WTC11 (cell line): Measurements from ENCODE around the gene RDH8. TPM values are rescaled to one million over a fixed set of nuclear protein-coding genes. Genes with fewer than 3 reads are reported as not detected.

ENCODE experiments used
- ATAC-seq: fragments of 200-7000 bp; cut with Tn5 transposase; 2 replicates; pipeline ENCODE4 v1.10.0; 2021; ENCODE audit warnings: mild to moderate bottlenecking, moderate library complexity
- CTCF ChIA-PET: fragments of 300-600 bp; sonication (Branson Sonifier 250); formaldehyde crosslinking; loops from one replicate; lab custom pipeline; 2021; ENCODE audit warnings: antibody characterized with exemption; lab: Charles Lee
- POLR2A ChIA-PET: fragments of 350-600 bp; sonication (Branson Sonifier 250); formaldehyde crosslinking; loops from one replicate; lab custom pipeline; 2021; ENCODE audit warnings: antibody characterized with exemption; lab: Charles Lee
- DNase-seq: peaks from one replicate; pipeline ENCODE4 v3.0.0; 2021; ENCODE audit warnings: low spot score
- H3K27ac Mint-ChIP-seq: 2 replicates; pipeline ENCODE4 v1.8.0; 2021; ENCODE audit warnings: mixed read lengths
- H3K27me3 Mint-ChIP-seq: 2 replicates; pipeline ENCODE4 v1.8.0; 2021; ENCODE audit warnings: low read depth, mild to moderate bottlenecking, moderate library complexity, mixed read lengths
- H3K36me3 Mint-ChIP-seq: 2 replicates; pipeline ENCODE4 v1.8.0; 2021; ENCODE audit warnings: mixed read lengths
- H3K4me1 Mint-ChIP-seq: 2 replicates; pipeline ENCODE4 v1.8.0; 2022; ENCODE audit warnings: mixed read lengths
- H3K4me3 Mint-ChIP-seq: 2 replicates; pipeline ENCODE4 v1.8.0; 2021; ENCODE audit warnings: mild to moderate bottlenecking, moderate library complexity, mixed read lengths
- H3K9me3 Mint-ChIP-seq: 2 replicates; pipeline ENCODE4 v1.8.0; 2021; ENCODE audit warnings: mixed read lengths
- CBFB ChIP-seq: sonication (generic); formaldehyde crosslinking; IDR thresholded peaks from 2 replicates; pipeline ENCODE4 v1.8.1; 2022; ENCODE audit warnings: mild to moderate bottlenecking, low read depth, missing genetic modification reagents
- ELF4 ChIP-seq: sonication (generic); formaldehyde crosslinking; IDR thresholded peaks from 2 replicates; pipeline ENCODE4 v1.8.1; 2022; ENCODE audit warnings: low read depth, mild to moderate bottlenecking, moderate library complexity, missing genetic modification reagents
- GRHL2 ChIP-seq: fragments of 250-450 bp; sonication (Bioruptor Pico); IDR thresholded peaks from 2 replicates; pipeline ENCODE4 v1.8.0; 2022; ENCODE audit warnings: mild to moderate bottlenecking, moderate library complexity; ENCODE audit not compliant: insufficient replicate concordance, severe bottlenecking
- HMGXB4 ChIP-seq: sonication (generic); formaldehyde crosslinking; IDR thresholded peaks from 2 replicates; pipeline ENCODE4 v1.8.1; 2023; ENCODE audit warnings: mild to moderate bottlenecking, moderate library complexity, missing genetic modification reagents
- JAZF1 ChIP-seq: fragments of 250-450 bp; sonication (Bioruptor Pico); IDR thresholded peaks from 2 replicates; pipeline ENCODE4 v1.9.0; 2021; ENCODE audit warnings: moderate library complexity, mild to moderate bottlenecking, inconsistent platforms
- KAT7 ChIP-seq: sonication (generic); formaldehyde crosslinking; IDR thresholded peaks from 2 replicates; pipeline ENCODE4 v1.8.1; 2023; ENCODE audit warnings: missing genetic modification reagents, mild to moderate bottlenecking, borderline replicate concordance
- NFE2L1 ChIP-seq: sonication (generic); formaldehyde crosslinking; IDR thresholded peaks from 2 replicates; pipeline ENCODE4 v1.8.1; 2023; ENCODE audit warnings: missing genetic modification reagents
- NFYB ChIP-seq: sonication (generic); formaldehyde crosslinking; conservative IDR thresholded peaks from 2 replicates; pipeline ENCODE4 v1.8.0; 2022; ENCODE audit warnings: low read depth, missing genetic modification reagents
- NR3C1 ChIP-seq: sonication (generic); formaldehyde crosslinking; conservative IDR thresholded peaks from 2 replicates; pipeline ENCODE4 v1.8.1; 2023; ENCODE audit warnings: low read depth, mild to moderate bottlenecking, missing genetic modification reagents
- PRRX2 ChIP-seq: fragments of 250-450 bp; sonication (Bioruptor Pico); IDR thresholded peaks from 2 replicates; pipeline ENCODE4 v1.8.0; 2021; ENCODE audit warnings: mild to moderate bottlenecking
- SMAD4 ChIP-seq: sonication (generic); formaldehyde crosslinking; IDR thresholded peaks from 2 replicates; pipeline ENCODE4 v1.8.0; 2022; ENCODE audit warnings: mild to moderate bottlenecking, missing genetic modification reagents
- TP53 ChIP-seq: sonication (generic); formaldehyde crosslinking; IDR thresholded peaks from 2 replicates; pipeline ENCODE4 v1.8.1; 2023; ENCODE audit warnings: mild to moderate bottlenecking, missing genetic modification reagents
- ZNF219 ChIP-seq: sonication (generic); formaldehyde crosslinking; IDR thresholded peaks from 2 replicates; pipeline ENCODE4 v1.8.0; 2023; ENCODE audit warnings: missing genetic modification reagents, mild to moderate bottlenecking, borderline replicate concordance
- ZNF281 ChIP-seq: sonication (generic); formaldehyde crosslinking; IDR thresholded peaks from 2 replicates; pipeline ENCODE4 v1.8.0; 2023; ENCODE audit warnings: mild to moderate bottlenecking, missing genetic modification reagents
- ZNF423 ChIP-seq: fragments of 250-450 bp; sonication (Bioruptor Pico); IDR thresholded peaks from 2 replicates; pipeline ENCODE4 v2.1.2; 2022; ENCODE audit warnings: mild to moderate bottlenecking, moderate library complexity
- ZNF532 ChIP-seq: fragments of 250-450 bp; sonication (Bioruptor Pico); IDR thresholded peaks from 2 replicates; pipeline ENCODE4 v1.9.0; 2021; ENCODE audit warnings: mild to moderate bottlenecking, borderline replicate concordance
- total RNA-seq: library from RNA; stranded (reverse); gene quantifications from 3 replicates; pipeline ENCODE4 v1.2.3, GENCODE V29; 2021
- TF ChIP-seq, protein P1 (sequence below): sonication (generic); formaldehyde crosslinking; IDR thresholded peaks from 2 replicates; pipeline ENCODE4 v1.8.1; 2023; ENCODE audit warnings: mild to moderate bottlenecking, missing genetic modification reagents, borderline replicate concordance

Gene RDH8
- total RNA-seq, 1 experiment from 2014 or later = not detected

GRCh38 chr19:9981406-9982260 lies 31.6 kb upstream of the RDH8 start:
- Mint-ChIP-seq H3K36me3 (no peaks in the 10 kb centered on the region), H3K9me3 (no peaks in the 10 kb centered on the region), H3K4me3 (no peak overlapping the region)
- no peak for ATAC-seq
- TF ChIP-seq ZNF532 (CRISPR knock-in tag) (no peak), ZNF423 (CRISPR knock-in tag) (no peak), JAZF1 (CRISPR knock-in tag) (no peak), ZNF219 (CRISPR knock-in tag) (no peak), ELF4 (no peak), CBFB (no peak), GRHL2 (CRISPR knock-in tag) (no peak), SMAD4 (CRISPR knock-in tag) (no peak), HMGXB4 (CRISPR knock-in tag) (no peak), NR3C1 (no peak), PRRX2 (CRISPR knock-in tag) (no peak), ZNF281 (no peak), TP53 (CRISPR knock-in tag) (no peak), NFE2L1 (CRISPR knock-in tag) (no peak), NFYB (CRISPR knock-in tag) (no peak), KAT7 (no peak)
- TF ChIP-seq, protein P1, sequence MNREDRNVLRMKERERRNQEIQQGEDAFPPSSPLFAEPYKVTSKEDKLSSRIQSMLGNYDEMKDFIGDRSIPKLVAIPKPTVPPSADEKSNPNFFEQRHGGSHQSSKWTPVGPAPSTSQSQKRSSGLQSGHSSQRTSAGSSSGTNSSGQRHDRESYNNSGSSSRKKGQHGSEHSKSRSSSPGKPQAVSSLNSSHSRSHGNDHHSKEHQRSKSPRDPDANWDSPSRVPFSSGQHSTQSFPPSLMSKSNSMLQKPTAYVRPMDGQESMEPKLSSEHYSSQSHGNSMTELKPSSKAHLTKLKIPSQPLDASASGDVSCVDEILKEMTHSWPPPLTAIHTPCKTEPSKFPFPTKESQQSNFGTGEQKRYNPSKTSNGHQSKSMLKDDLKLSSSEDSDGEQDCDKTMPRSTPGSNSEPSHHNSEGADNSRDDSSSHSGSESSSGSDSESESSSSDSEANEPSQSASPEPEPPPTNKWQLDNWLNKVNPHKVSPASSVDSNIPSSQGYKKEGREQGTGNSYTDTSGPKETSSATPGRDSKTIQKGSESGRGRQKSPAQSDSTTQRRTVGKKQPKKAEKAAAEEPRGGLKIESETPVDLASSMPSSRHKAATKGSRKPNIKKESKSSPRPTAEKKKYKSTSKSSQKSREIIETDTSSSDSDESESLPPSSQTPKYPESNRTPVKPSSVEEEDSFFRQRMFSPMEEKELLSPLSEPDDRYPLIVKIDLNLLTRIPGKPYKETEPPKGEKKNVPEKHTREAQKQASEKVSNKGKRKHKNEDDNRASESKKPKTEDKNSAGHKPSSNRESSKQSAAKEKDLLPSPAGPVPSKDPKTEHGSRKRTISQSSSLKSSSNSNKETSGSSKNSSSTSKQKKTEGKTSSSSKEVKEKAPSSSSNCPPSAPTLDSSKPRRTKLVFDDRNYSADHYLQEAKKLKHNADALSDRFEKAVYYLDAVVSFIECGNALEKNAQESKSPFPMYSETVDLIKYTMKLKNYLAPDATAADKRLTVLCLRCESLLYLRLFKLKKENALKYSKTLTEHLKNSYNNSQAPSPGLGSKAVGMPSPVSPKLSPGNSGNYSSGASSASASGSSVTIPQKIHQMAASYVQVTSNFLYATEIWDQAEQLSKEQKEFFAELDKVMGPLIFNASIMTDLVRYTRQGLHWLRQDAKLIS (CRISPR knock-in tag) = no peak
- TF ChIP-seq, all 79 proteins: peak for 0
- Mint-ChIP-seq H3K27me3 (no peaks in the 10 kb centered on the region; the same call in 1 of the 2 replicates), H3K27ac (no peak overlapping the region), H3K4me1 (peaks cover 2% of the 10 kb centered on the region)
- POLR2A ChIA-PET = no interaction called here
- DNase-seq = no peak
- CTCF ChIA-PET = interaction anchor here (6.2 kb wide), 1 partner anchor 19 kb away, joined by 71 read pairs; no protein-coding TSS in a partner anchor
